H9 (cell line): ENCODE data around the gene CDCA3. TPM values are rescaled to one million over a fixed set of nuclear protein-coding genes. Genes with fewer than 3 reads are reported as not detected.

ENCODE experiments used
- DNase-seq: peaks from one replicate; pipeline ENCODE4 v3.0.0-alpha.2; 2017
- H2AFZ ChIP-seq: one replicate; pipeline ENCODE4 v1.6.1; 2013; ENCODE audit warnings: mild to moderate bottlenecking, low read length, control low read depth, moderate library complexity
- H2AK5ac ChIP-seq: 2 replicates; pipeline ENCODE4 v1.6.1; 2013; ENCODE audit warnings: low read length, control low read depth, mixed read lengths; ENCODE audit not compliant: insufficient read length
- H2BK120ac ChIP-seq: one replicate; pipeline ENCODE4 v1.6.1; 2013; ENCODE audit warnings: low read depth, mild to moderate bottlenecking, low read length, control low read depth, inconsistent platforms; ENCODE audit not compliant: poor library complexity, severe bottlenecking
- H2BK12ac ChIP-seq: 2 replicates; pipeline ENCODE4 v1.6.1; 2013; ENCODE audit warnings: low read length, control low read depth, mixed read lengths, low read depth; ENCODE audit not compliant: insufficient read length
- H2BK15ac ChIP-seq: 2 replicates; pipeline ENCODE4 v1.6.1; 2013; ENCODE audit warnings: low read depth, low read length, control low read depth
- H2BK20ac ChIP-seq: one replicate; pipeline ENCODE4 v1.6.1; 2013; ENCODE audit warnings: low read depth, mild to moderate bottlenecking, low read length, control low read depth, inconsistent platforms; ENCODE audit not compliant: poor library complexity, severe bottlenecking
- H2BK5ac ChIP-seq: 2 replicates; pipeline ENCODE4 v1.6.1; 2013; ENCODE audit warnings: low read length, control low read depth, mixed read lengths; ENCODE audit not compliant: insufficient read length
- H3K14ac ChIP-seq: 2 replicates; pipeline ENCODE4 v1.6.1; 2013; ENCODE audit warnings: low read length, control low read depth; ENCODE audit not compliant: insufficient read depth
- H3K18ac ChIP-seq: 2 replicates; pipeline ENCODE4 v1.6.1; 2013; ENCODE audit warnings: low read depth, mild to moderate bottlenecking, mixed read lengths, low read length, control low read depth; ENCODE audit not compliant: insufficient read length
- H3K23ac ChIP-seq: 2 replicates; pipeline ENCODE4 v1.6.1; 2013; ENCODE audit warnings: low read length, control low read depth, mixed read lengths, low read depth; ENCODE audit not compliant: insufficient read length
- H3K23me2 ChIP-seq: 2 replicates; pipeline ENCODE4 v1.6.1; 2013; ENCODE audit warnings: low read depth, mild to moderate bottlenecking, mixed read lengths, low read length, control low read depth; ENCODE audit not compliant: insufficient read length, poor library complexity, severe bottlenecking
- H3K27ac ChIP-seq: 2 replicates; pipeline ENCODE4 v1.5.1; 2013; ENCODE audit warnings: low read length, control low read depth, mixed read lengths, low read depth; ENCODE audit not compliant: insufficient read length
- H3K27me3 ChIP-seq: 2 replicates; pipeline ENCODE4 v1.6.1; 2013; ENCODE audit warnings: low read length, control low read depth, inconsistent platforms; ENCODE audit not compliant: insufficient read depth
- H3K4ac ChIP-seq: 2 replicates; pipeline ENCODE4 v1.6.1; 2013; ENCODE audit warnings: low read depth, mild to moderate bottlenecking, control low read depth, inconsistent platforms, low read length, moderate library complexity
- H3K4me1 ChIP-seq: 2 replicates; pipeline ENCODE4 v1.6.1; 2013; ENCODE audit warnings: low read length, control low read depth, inconsistent platforms; ENCODE audit not compliant: insufficient read depth
- H3K4me2 ChIP-seq: 2 replicates; pipeline ENCODE4 v1.6.1; 2013; ENCODE audit warnings: low read length, control low read depth, mixed read lengths; ENCODE audit not compliant: insufficient read length, insufficient read depth
- H3K56ac ChIP-seq: 2 replicates; pipeline ENCODE4 v1.6.1; 2013; ENCODE audit warnings: low read depth, mild to moderate bottlenecking, mixed read lengths, low read length, control low read depth; ENCODE audit not compliant: insufficient read length
- H3K79me1 ChIP-seq: 2 replicates; pipeline ENCODE4 v1.6.1; 2013; ENCODE audit warnings: low read depth, mild to moderate bottlenecking, moderate library complexity, low read length, control low read depth, inconsistent platforms; ENCODE audit not compliant: insufficient read depth, poor library complexity, severe bottlenecking
- H3K79me2 ChIP-seq: 2 replicates; pipeline ENCODE4 v1.6.1; 2013; ENCODE audit warnings: low read length, control low read depth, inconsistent platforms; ENCODE audit not compliant: insufficient read depth
- H3K9ac ChIP-seq: 2 replicates; pipeline ENCODE4 v1.6.1; 2013; ENCODE audit warnings: low read length, control low read depth, mixed read lengths; ENCODE audit not compliant: insufficient read length; ENCODE audit errors: extremely low read depth
- H3K9me3 ChIP-seq: one replicate; pipeline ENCODE4 v1.6.1; 2013; ENCODE audit warnings: low read depth, low read length, inconsistent platforms; ENCODE audit not compliant: control insufficient read depth
- H3T11ph ChIP-seq: one replicate; pipeline ENCODE4 v1.6.1; 2013; ENCODE audit warnings: mild to moderate bottlenecking, low read length, control low read depth, inconsistent platforms
- H4K20me1 ChIP-seq: one replicate; pipeline ENCODE4 v1.6.1; 2013; ENCODE audit not compliant: control insufficient read depth, insufficient read length, insufficient read depth
- H4K5ac ChIP-seq: 2 replicates; pipeline ENCODE4 v1.6.1; 2013; ENCODE audit warnings: low read depth, mild to moderate bottlenecking, mixed read lengths, low read length, control low read depth; ENCODE audit not compliant: insufficient read length
- H4K8ac ChIP-seq: replicated peaks from 2 replicates; pipeline ENCODE4 v1.6.1; 2013; ENCODE audit warnings: low read length, control low read depth, mixed read lengths, low read depth; ENCODE audit not compliant: insufficient read length
- H4K91ac ChIP-seq: 2 replicates; pipeline ENCODE4 v1.6.1; 2013; ENCODE audit warnings: low read depth, mild to moderate bottlenecking, moderate library complexity, mixed read lengths, low read length, control low read depth; ENCODE audit not compliant: insufficient read length
- H3K27ac Mint-ChIP-seq, 3 experiments: 2 replicates in 2 of 3; 3 replicates in 1 of 3; pipeline ENCODE4 v1.8.0; 2020 to 2021; ENCODE audit warnings: mixed read lengths in 3 of 3, mild to moderate bottlenecking in 1 of 3, moderate library complexity in 1 of 3
- H3K27me3 Mint-ChIP-seq: 2 replicates; pipeline ENCODE4 v1.8.0; 2021; ENCODE audit warnings: low read depth, mild to moderate bottlenecking, moderate library complexity, mixed read lengths
- H3K36me3 Mint-ChIP-seq, 3 experiments: 2 replicates in 2 of 3; 3 replicates in 1 of 3; pipeline ENCODE4 v1.8.0; 2020 to 2021; ENCODE audit warnings: low read depth in 3 of 3, mixed read lengths in 3 of 3; ENCODE audit not compliant: insufficient read depth in 1 of 3
- H3K4me1 Mint-ChIP-seq, 2 experiments: 2 replicates each; pipeline ENCODE4 v1.8.0; 2020; ENCODE audit warnings: mixed read lengths in 2 of 2
- H3K4me3 Mint-ChIP-seq, 2 experiments: 2 replicates in 1 of 2; 3 replicates in 1 of 2; pipeline ENCODE4 v1.8.0; 2020 to 2021; ENCODE audit warnings: mild to moderate bottlenecking in 2 of 2, mixed read lengths in 2 of 2, moderate library complexity in 1 of 2
- H3K9me3 Mint-ChIP-seq, 2 experiments: 2 replicates in 1 of 2; 3 replicates in 1 of 2; pipeline ENCODE4 v1.8.0; 2020; ENCODE audit warnings: mild to moderate bottlenecking in 2 of 2, mixed read lengths in 2 of 2, moderate library complexity in 1 of 2
- CTCF ChIP-seq: fragments of 200-600 bp; sonication (generic); conservative IDR thresholded peaks from 3 replicates; pipeline ENCODE4 v1.8.0; 2021; ENCODE audit warnings: antibody characterized with exemption, mild to moderate bottlenecking
- WGBS: extraction: QIAGEN DNeasy Blood & Tissue Kit; methylation state at CpG from one replicate; pipeline ENCODE4 v1.1.7; 2013; ENCODE audit warnings: missing lambda C conversion rate, low lambda C conversion rate, mixed read lengths; ENCODE audit not compliant: insufficient read length; ENCODE audit errors: extremely low coverage; 5-methylcytosine and 5-hydroxymethylcytosine counted together
- total RNA-seq: library from RNA; stranded (reverse); gene quantifications from 2 replicates; pipeline ENCODE4 v1.2.1, GENCODE V29; 2021

Gene CDCA3
- total RNA-seq, 1 experiment from 2014 or later, result 45.1 TPM

- Histone ChIP-seq H3K79me2 (peaks cover 2% of the 10 kb centered on the region; the same call in 1 of the 2 replicates), H2AFZ (no peak overlapping the region), H4K8ac (no peak overlapping the region), H2BK12ac (no peak overlapping the region), H4K20me1 (peaks cover 6% of the 10 kb centered on the region), H3K79me1 (no peaks in the 10 kb centered on the region), H3K9me3 (no peaks in the 10 kb centered on the region), H4K91ac (no peak overlapping the region), H3K18ac (no peak overlapping the region), H3K9ac (no peak overlapping the region), H2AK5ac (no peak overlapping the region), H3K23me2 (peaks cover 14% of the 10 kb centered on the region), H3K4me2 (peak overlapping the region; percentile 80), H4K5ac (no peak overlapping the region), H3K27ac (no peak overlapping the region), H2BK5ac (no peak overlapping the region), H2BK120ac (no peak overlapping the region), H3K23ac (no peak overlapping the region), H3T11ph (no peak overlapping the region), H2BK20ac (no peak overlapping the region), H3K56ac (no peak overlapping the region), H3K4ac (no peak overlapping the region), H3K4me1 (peaks cover 3% of the 10 kb centered on the region; the same call in 1 of the 2 replicates), H2BK15ac (no peak overlapping the region), H3K14ac (no peak overlapping the region), H3K27me3 (no peaks in the 10 kb centered on the region)
- WGBS, result no CpG with 5 or more reads among the region's 8 CpGs
- peak; percentile 95 for DNase-seq
- H3K27ac Mint-ChIP-seq, result peak overlapping the region; percentile 66 to 98 (median 68); a peak in 6 of 7 replicates
- no peak for TF ChIP-seq CTCF
- H3K36me3 Mint-ChIP-seq, result peaks cover 28 to 35% (median 34%) of the 10 kb centered on the region in 3 experiments
- H3K4me3 Mint-ChIP-seq, result peak overlapping the region; percentile 59 to 79
- H3K27me3 Mint-ChIP-seq, result peaks cover 29% of the 10 kb centered on the region
- peaks cover 37 to 54% of the 10 kb centered on the region in 2 experiments for H3K4me1 Mint-ChIP-seq
- no peaks in the 10 kb centered on the region for H3K9me3 Mint-ChIP-seq
Observed at GRCh38 chr12:6827437-6827911, 23.6 kb downstream of the CDCA3 start.
